ENCODE data around the gene THAP4. TPM values are rescaled to one million over a fixed set of nuclear protein-coding genes. Genes with fewer than 3 reads are reported as not detected.

The THAP4 gene, protein sequence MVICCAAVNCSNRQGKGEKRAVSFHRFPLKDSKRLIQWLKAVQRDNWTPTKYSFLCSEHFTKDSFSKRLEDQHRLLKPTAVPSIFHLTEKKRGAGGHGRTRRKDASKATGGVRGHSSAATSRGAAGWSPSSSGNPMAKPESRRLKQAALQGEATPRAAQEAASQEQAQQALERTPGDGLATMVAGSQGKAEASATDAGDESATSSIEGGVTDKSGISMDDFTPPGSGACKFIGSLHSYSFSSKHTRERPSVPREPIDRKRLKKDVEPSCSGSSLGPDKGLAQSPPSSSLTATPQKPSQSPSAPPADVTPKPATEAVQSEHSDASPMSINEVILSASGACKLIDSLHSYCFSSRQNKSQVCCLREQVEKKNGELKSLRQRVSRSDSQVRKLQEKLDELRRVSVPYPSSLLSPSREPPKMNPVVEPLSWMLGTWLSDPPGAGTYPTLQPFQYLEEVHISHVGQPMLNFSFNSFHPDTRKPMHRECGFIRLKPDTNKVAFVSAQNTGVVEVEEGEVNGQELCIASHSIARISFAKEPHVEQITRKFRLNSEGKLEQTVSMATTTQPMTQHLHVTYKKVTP
- 78.2 and 94.8 TPM in 2 replicates for total RNA-seq (2021)
- percentile 80 among the genes with signal in this experiment for Bru-seq, nascent RNA
- percentile 75 among the genes with signal in this experiment for BruChase-seq, experiment 1, labeled RNA remaining after a 2-hour chase
- BruChase-seq, experiment 2, labeled RNA remaining after a 6-hour chase, result percentile 72 among the genes with signal in this experiment
- long read RNA-seq, transcript THAP4-204 (6 exons, 2,367 nt), result major isoform, 64 of 127 reads
- long read RNA-seq, partial matches to known transcripts, result 56 of 127 reads
- long read RNA-seq, other reads (novel, unspliced or antisense), result 6 of 127 reads

DNA sequence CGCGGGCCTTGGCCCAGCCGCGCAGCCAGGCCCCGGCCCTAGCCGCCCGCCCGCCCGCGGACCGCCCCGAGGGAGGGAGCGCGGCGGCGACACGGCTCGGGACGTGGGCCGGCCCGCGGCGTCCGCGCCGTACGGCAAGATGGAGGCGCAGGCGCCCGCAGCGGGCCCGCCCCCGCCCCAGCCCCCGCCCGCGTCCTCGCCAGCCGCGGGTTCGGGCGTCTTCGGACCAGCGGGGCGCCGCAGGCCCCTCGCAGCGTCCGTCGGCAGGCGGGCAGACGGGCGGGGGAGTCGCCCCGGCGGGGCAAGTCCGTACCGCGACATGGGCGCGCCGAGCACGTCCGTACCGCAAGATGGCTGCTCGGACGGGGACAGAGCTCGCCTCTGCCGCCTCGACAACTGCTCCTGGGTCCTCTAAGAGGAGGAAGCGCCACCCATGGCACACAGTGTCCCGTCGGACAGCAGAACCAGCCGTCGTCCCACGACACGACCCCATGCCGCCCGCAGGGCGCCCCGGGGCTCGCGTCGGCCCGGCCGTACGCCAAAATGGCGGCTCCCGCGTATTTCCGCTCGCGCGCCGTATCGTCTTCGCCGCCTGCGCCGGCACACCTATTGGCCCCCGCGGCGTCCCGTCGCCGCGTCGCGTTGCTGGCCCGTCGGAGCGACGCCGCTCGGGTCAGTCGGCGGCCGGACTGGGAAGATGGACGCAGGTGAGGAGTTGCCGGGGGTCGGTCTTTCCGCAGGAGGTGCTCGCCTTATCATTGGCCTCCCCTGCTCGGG lies at the start of gene THAP4, which contains the start of gene ATG4B:
THAP4 (minus strand) TSS at position 141 of the 777 bp plus-strand sequence. CDS start 141 bp downstream, outside the sequence.
ATG4B (plus strand) TSS at position 676 of the 777 bp plus-strand sequence; CDS start at position 698, 22 bp downstream.
- Histone ChIP-seq H3K9me2 (ENCODE audit: insufficient read depth) (no peaks in the 10 kb centered on the region), H3K4me1 (replicated peaks; ENCODE audit: insufficient read depth) (peaks cover 25% of the 10 kb centered on the region), H3K27me3 (ENCODE audit: insufficient read depth, low read depth) (no peaks in the 10 kb centered on the region), H3K27ac (peak within 1 kb of the TSS; percentile 86), H3K36me3 (ENCODE audit: low read depth) (peaks cover 5% of the 10 kb centered on the region), H3K4me3 (peak within 1 kb of the TSS; percentile 92), H3K79me2 (ENCODE audit: low read depth) (peaks cover 87% of the 10 kb centered on the region), H3K9me3 (ENCODE audit: insufficient read depth, low read depth) (no peaks in the 10 kb centered on the region), H3K4me2 (peak within 1 kb of the TSS; percentile 84), H3F3A (ENCODE audit: insufficient read depth, low read depth) (no peaks in the 10 kb centered on the region), H2AFZ (peak within 1 kb of the TSS; percentile 92), H4K20me1 (ENCODE audit: insufficient read depth) (peaks cover 49% of the 10 kb centered on the region)
- BruUV-seq (replicated peaks), result no TSS peak
- intact Hi-C loops (cut with micrococcal nuclease; ENCODE audit: unreplicated experiment), result loop anchor here (1.0 to 10.0 kb wide), 2 partner anchors 129 to 362 kb away; partner anchors contain the start of gene STK25
- ChIA-PET CTCF (interaction anchor here (0.6 kb wide), 1 partner anchor 559 kb away, joined by 3 read pairs; no protein-coding TSS in a partner anchor), POLR2A (ENCODE audit: unreplicated experiment) (interaction anchor here (0.5 to 0.6 kb wide), 4 partner anchors 380 to 1072 kb away, joined by 3 to 6 read pairs (median 4); no protein-coding TSS in a partner anchor)
- TF ChIP-seq, protein P1, sequence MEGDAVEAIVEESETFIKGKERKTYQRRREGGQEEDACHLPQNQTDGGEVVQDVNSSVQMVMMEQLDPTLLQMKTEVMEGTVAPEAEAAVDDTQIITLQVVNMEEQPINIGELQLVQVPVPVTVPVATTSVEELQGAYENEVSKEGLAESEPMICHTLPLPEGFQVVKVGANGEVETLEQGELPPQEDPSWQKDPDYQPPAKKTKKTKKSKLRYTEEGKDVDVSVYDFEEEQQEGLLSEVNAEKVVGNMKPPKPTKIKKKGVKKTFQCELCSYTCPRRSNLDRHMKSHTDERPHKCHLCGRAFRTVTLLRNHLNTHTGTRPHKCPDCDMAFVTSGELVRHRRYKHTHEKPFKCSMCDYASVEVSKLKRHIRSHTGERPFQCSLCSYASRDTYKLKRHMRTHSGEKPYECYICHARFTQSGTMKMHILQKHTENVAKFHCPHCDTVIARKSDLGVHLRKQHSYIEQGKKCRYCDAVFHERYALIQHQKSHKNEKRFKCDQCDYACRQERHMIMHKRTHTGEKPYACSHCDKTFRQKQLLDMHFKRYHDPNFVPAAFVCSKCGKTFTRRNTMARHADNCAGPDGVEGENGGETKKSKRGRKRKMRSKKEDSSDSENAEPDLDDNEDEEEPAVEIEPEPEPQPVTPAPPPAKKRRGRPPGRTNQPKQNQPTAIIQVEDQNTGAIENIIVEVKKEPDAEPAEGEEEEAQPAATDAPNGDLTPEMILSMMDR (conservative IDR thresholded peaks at IDR 0.05), result no peak
- TF ChIP-seq EZH2 (IDR thresholded peaks at IDR 0.05; ENCODE audit: low read depth), result no peak
- DNase-seq, result peak; percentile 69 to 91

DNA sequence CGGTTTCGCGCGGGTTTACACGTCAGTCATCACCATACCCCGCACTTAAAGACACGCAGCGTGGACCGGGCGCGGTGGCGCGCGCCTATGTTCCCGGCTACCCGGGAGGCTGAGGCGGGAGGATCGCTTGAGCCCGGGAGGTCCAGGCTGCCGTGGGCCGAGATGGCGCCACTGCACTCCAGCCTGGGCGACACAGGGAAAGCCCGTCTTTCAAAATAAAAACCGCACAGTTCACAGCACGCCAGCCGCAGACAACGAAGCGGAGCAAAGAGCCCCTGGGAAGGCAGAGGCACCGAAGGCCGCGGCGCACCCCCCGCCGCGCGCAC lies 49.3 kb upstream of the THAP4 start:
- 0 out of 2 replicates have a peak, but pooled peaks cover 5% of the 10 kb centered on the region for H4K20me1 ChIP-seq (ENCODE audit: insufficient read depth)
- no TSS peak for BruUV-seq (replicated peaks)
- H3K4me1 ChIP-seq (replicated peaks; ENCODE audit: insufficient read depth), result peaks cover 13% of the 10 kb centered on the region
- no peaks in the 10 kb centered on the region for H3K27me3 ChIP-seq (ENCODE audit: insufficient read depth, low read depth)
- TF ChIP-seq EZH2 (IDR thresholded peaks at IDR 0.05; ENCODE audit: low read depth), result no peak
- TF ChIP-seq, protein P1 (conservative IDR thresholded peaks at IDR 0.05), result no peak
- H3K9me3 ChIP-seq (ENCODE audit: insufficient read depth, low read depth), result no peaks in the 10 kb centered on the region
- peaks cover 10% of the 10 kb centered on the region; the same call in 1 of the 2 replicates for H3F3A ChIP-seq (ENCODE audit: insufficient read depth, low read depth)
- peak overlapping the region; percentile 88 for H3K4me2 ChIP-seq
- peak overlapping the region; percentile 29; the same call in 1 of the 2 replicates for H3K27ac ChIP-seq
- peaks cover 20% of the 10 kb centered on the region for H3K36me3 ChIP-seq (ENCODE audit: low read depth)
- H3K79me2 ChIP-seq (ENCODE audit: low read depth), result peaks cover 76% of the 10 kb centered on the region
- no peak for DNase-seq
- ChIA-PET CTCF (interaction anchor here (1.1 to 1.2 kb wide), 3 partner anchors 15 to 192 kb away, joined by 3 to 10 read pairs (median 5); partner anchors contain the start of gene ING5), POLR2A (ENCODE audit: unreplicated experiment) (interaction anchor here (0.5 to 1.5 kb wide), 13 partner anchors 16 to 1367 kb away, joined by 3 to 62 read pairs (median 4); partner anchors contain the start of genes D2HGDH, FARP2 and ING5)
- H2AFZ ChIP-seq, result peak overlapping the region; percentile 96
- H3K4me3 ChIP-seq, result peak overlapping the region; percentile 95
- no peaks in the 10 kb centered on the region for H3K9me2 ChIP-seq (ENCODE audit: insufficient read depth)
- intact Hi-C loops (cut with micrococcal nuclease; ENCODE audit: unreplicated experiment), result loop anchor here (1.0 kb wide), 2 partner anchors 15 to 195 kb away; no protein-coding TSS in a partner anchor

All from PC-9 (cell line).